Neutrophil (primary cell): Measurements from ENCODE around the gene RAB4A.
"Not testable (repeated sequence)": the region's sequence is repeated elsewhere in the genome, so short reads cannot be mapped to it uniquely, and the experiment has no call there.

ENCODE experiments used
- H3K27ac ChIP-seq: fragments of 200-600 bp; sonication (generic); 2 replicates; pipeline ENCODE4 v1.5.1; 2016; ENCODE audit warnings: mild to moderate bottlenecking, moderate library complexity
- H3K27me3 ChIP-seq: fragments of 200-600 bp; sonication (generic); 2 replicates; pipeline ENCODE4 v1.6.0; 2016; ENCODE audit warnings: mild to moderate bottlenecking
- H3K36me3 ChIP-seq: fragments of 200-600 bp; sonication (generic); 2 replicates; pipeline ENCODE4 v1.5.1; 2017
- H3K4me1 ChIP-seq, 2 experiments: fragments of 200-600 bp in 1 of 2; sonication (generic) in 1 of 2; 1 replicate in 1 of 2; 2 replicates in 1 of 2; pipeline versions ENCODE4 v1.5.1 to v1.6.1; 2013 to 2016; ENCODE audit warnings: low read depth in 1 of 2, low read length in 1 of 2, mild to moderate bottlenecking in 1 of 2, moderate library complexity in 1 of 2; ENCODE audit not compliant: control insufficient read depth in 1 of 2, insufficient read depth in 1 of 2
- H3K4me3 ChIP-seq, 2 experiments: fragments of 200-600 bp in 1 of 2; sonication (generic) in 1 of 2; 1 replicate in 1 of 2; 2 replicates in 1 of 2; pipeline ENCODE4 v1.5.1; 2013 to 2016; ENCODE audit warnings: low read depth in 1 of 2, low read length in 1 of 2, mild to moderate bottlenecking in 1 of 2, moderate library complexity in 1 of 2
- H3K9me3 ChIP-seq: fragments of 200-600 bp; sonication (generic); 2 replicates; pipeline ENCODE4 v1.5.1; 2016
- CTCF ChIP-seq: fragments of 200-600 bp; sonication (generic); IDR thresholded peaks from 2 replicates; pipeline ENCODE4 v1.5.1; 2016; ENCODE audit warnings: antibody characterized with exemption

RAB4A gene

DNA sequence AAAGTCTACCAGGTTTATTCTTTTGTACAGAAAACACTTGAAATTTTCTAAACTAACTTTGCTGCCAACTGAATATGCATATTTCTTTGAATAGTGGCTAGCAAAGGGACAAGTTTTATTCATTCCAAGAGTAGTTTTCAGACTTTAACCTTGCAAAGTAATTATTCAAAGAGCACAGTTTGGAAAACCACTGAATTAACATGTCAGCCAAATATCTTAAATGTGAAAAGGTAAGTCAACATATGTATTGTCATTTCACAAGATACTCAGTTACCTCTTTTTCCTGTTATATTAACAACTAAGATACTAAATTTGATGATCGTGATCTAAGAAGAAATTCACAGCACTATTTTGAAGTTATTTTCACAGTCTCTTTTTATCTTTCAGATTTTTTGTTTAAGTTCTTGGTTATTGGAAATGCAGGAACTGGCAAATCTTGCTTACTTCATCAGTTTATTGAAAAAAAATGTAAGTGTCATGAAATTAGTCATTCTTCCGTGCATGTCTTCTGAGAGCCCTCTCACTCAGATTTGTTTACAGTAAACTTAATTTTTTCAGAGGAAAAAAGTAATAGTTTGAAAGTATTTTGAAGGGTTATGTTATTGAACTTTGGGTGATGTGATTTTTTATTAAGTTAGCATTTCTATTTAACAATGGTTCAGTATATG, 15.3 kb downstream of the RAB4A start:
- H3K4me1 ChIP-seq, result no peaks in the 10 kb centered on the region
- no peaks in the 10 kb centered on the region for H3K36me3 ChIP-seq
- no peak overlapping the region for H3K27ac ChIP-seq
- no peak for TF ChIP-seq CTCF
- peaks cover 20% of the 10 kb centered on the region for H3K27me3 ChIP-seq
- H3K4me3 ChIP-seq, result no peak overlapping the region
- no peaks in the 10 kb centered on the region for H3K9me3 ChIP-seq

DNA sequence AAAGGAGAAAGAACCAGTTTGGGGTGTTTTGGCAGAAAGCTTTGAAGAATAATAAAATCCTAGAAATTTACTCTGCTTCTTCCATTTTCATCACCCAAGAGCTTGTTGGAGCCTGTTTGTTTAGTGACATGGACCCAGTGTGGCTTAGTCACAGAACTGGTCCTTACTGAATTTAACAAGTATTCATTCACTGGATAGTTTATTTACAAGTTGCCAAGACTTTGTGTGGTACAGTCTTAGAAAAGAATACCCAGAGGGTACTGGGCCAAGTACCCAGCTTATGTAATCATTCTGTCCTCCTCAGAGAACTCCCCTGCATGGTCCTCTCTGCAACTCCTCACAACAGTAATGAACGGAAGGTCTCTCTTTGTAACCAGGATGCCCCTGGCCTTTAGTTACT, 16.4 kb downstream of the RAB4A start:
- no peaks in the 10 kb centered on the region for H3K36me3 ChIP-seq
- no peak overlapping the region for H3K27ac ChIP-seq
- H3K27me3 ChIP-seq, result peaks cover 10% of the 10 kb centered on the region
- H3K4me1 ChIP-seq, result no peaks in the 10 kb centered on the region
- H3K9me3 ChIP-seq, result no peaks in the 10 kb centered on the region
- no peak overlapping the region for H3K4me3 ChIP-seq
- no peak for TF ChIP-seq CTCF

- Histone ChIP-seq H3K36me3 (no peaks in the 10 kb centered on the region), H3K27ac (no peak overlapping the region), H3K4me3 (no peak overlapping the region), H3K27me3 (no peaks in the 10 kb centered on the region), H3K4me1 (no peaks in the 10 kb centered on the region), H3K9me3 (no peaks in the 10 kb centered on the region)
- TF ChIP-seq CTCF, result no peak
Measured at GRCh38 chr1:229288516-229288915, 17.6 kb downstream of the RAB4A start.

GRCh38 chr1:229291686-229292085, 20.8 kb downstream of the RAB4A start:
- H3K9me3 ChIP-seq, H3K4me1 ChIP-seq, H3K27ac ChIP-seq, H3K36me3 ChIP-seq, H3K4me3 ChIP-seq, H3K27me3 ChIP-seq: not testable (repeated sequence)

DNA sequence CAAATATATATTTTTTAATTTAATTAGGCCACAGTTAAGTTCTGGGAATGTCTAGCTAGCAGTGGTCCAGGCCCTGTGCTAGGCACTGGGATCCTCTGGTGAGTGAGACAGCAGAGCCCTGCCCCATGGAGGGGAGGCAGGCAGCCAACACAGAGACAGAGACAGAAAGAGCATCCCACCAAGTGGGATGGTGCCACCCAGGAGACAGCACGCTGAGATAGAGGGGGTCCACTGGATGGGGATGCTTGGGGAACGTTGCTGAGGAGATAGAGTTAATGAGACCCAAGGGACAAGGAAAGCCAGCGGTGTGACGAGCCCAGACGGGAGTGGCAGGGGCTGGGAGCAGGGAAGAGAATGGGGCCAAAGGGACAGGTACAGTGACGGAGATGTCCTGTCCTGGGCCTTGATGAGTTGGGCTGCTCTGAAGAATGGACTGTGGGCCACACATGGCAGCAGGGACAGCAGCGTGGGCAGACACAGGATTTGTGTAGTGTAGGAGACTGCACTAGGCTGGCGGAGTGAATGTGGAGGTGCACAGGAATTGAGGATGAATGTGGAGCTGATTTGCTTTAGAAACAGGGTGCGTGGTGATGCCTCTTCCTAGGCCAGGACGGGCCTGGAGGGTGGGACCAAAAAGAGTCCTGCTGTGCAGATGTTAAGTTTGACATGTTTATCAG, 22.8 kb downstream of the RAB4A start:
- Histone ChIP-seq H3K27ac (no peak overlapping the region), H3K36me3 (no peaks in the 10 kb centered on the region)
- no peak for TF ChIP-seq CTCF

DNA sequence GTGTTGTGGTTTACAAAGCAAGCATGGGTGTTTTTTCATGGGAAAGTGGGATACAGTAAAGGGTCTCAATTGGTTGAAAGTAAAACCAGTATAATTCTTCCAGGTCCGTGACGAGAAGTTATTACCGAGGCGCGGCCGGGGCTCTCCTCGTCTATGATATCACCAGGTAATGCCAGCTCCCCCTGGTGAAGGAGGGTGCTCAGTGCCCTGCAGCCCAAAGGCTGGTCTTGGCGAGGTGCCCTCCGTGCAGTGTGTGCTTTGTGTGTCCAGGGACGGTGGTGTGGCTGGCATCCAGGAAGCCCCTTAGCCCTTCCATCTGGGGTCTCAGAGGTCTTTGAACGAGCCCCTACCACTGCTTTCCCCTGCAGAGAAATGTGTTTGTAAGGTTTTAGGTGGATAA, 24.8 kb downstream of the RAB4A start:
- no peak for TF ChIP-seq CTCF
- Histone ChIP-seq H3K4me1 (no peaks in the 10 kb centered on the region), H3K27ac (no peak overlapping the region)

More for the DNA sequence above, 22.8 kb downstream of the RAB4A start:
- Histone ChIP-seq H3K27me3 (no peaks in the 10 kb centered on the region), H3K4me3 (no peak overlapping the region), H3K4me1 (no peaks in the 10 kb centered on the region), H3K9me3 (no peaks in the 10 kb centered on the region)

More for the DNA sequence above, 24.8 kb downstream of the RAB4A start:
- Histone ChIP-seq H3K9me3 (no peaks in the 10 kb centered on the region), H3K36me3 (peaks cover 12% of the 10 kb centered on the region), H3K27me3 (no peaks in the 10 kb centered on the region), H3K4me3 (no peak overlapping the region)
